ENCODE measurements around the gene COL5A2. TPM values are rescaled to one million over a fixed set of nuclear protein-coding genes. Genes with fewer than 3 reads are reported as not detected.
A peak's percentile ranks its signal among the peaks of the same experiment; 100 is the strongest.

Gene COL5A2
- total RNA-seq, 4 donors from 2014 or later, result 7.7 to 29.5 (median 16.9) TPM

DNA sequence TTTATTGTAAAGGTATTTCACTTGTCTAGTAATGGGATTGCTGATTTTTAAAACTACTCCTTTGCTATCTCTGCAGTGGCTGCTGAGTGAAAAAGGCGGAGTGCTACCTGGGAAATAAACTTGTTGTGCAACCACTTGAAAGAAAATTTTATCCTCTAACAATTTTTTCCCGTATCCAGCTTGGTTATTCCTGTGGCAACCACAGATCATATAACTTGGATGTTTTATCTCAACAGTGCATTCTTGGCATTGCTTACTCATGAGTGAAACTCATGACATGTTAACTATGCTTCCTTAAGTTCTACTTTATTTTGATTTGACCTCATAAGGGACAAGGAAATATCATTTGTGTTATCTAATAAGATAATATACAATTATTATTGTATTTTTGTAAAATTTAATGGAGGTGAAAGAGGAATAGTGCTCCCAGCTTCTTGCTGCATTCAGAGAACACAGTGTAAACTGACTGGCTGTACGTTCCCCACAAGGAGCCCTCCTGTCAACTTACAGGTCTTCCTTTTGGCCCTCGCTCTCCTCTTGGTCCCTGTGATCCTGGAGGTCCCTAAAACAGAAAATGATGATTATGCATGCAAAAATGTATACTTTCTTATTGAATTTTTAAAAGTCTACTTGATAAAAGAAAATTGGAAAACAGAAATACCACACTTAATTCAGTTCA, 82.7 kb downstream of the COL5A2 start:
- DNase-seq (ENCODE audit: low spot score in 2 of 2), result no peak
- WGBS, 2 donors, result 77 to 80% methylated on average over 4 of the region's 4 CpGs
- TF ChIP-seq, protein P1, sequence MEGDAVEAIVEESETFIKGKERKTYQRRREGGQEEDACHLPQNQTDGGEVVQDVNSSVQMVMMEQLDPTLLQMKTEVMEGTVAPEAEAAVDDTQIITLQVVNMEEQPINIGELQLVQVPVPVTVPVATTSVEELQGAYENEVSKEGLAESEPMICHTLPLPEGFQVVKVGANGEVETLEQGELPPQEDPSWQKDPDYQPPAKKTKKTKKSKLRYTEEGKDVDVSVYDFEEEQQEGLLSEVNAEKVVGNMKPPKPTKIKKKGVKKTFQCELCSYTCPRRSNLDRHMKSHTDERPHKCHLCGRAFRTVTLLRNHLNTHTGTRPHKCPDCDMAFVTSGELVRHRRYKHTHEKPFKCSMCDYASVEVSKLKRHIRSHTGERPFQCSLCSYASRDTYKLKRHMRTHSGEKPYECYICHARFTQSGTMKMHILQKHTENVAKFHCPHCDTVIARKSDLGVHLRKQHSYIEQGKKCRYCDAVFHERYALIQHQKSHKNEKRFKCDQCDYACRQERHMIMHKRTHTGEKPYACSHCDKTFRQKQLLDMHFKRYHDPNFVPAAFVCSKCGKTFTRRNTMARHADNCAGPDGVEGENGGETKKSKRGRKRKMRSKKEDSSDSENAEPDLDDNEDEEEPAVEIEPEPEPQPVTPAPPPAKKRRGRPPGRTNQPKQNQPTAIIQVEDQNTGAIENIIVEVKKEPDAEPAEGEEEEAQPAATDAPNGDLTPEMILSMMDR (IDR thresholded peaks at IDR 0.05), result no peak
- TF ChIP-seq POLR2A (IDR thresholded peaks at IDR 0.05), result no peak
- no peak overlapping the region for H3K4me3 ChIP-seq (ENCODE audit: low read depth, poor library complexity, severe bottlenecking)
- intact Hi-C loops (cut with DNase I; ENCODE audit: low total_unique reads), result loop anchor here (10.0 kb wide), 2 partner anchors 188 to 318 kb away; no protein-coding TSS in a partner anchor

DNA sequence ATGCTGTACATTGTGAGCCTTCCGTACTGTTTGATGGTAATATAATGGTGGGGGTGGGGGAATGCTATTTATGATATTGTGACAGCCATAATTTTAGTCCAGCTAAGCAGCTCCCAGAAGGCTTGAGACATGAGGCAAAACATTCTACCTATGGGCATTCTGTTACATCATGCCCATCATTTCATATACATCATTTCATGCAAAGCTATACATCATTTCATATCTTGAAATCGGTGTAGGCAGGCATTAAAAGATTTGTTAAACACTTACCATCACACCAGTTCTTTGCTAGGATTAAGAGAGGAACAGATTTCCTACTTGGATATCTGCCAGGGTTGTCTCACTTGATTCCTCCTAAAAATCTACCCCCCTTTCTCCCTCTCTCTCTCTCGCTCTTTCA, 84.5 kb downstream of the COL5A2 start:
- WGBS, 2 donors, result 75 to 77% methylated on average over 3 of the region's 3 CpGs
- H3K4me3 ChIP-seq (ENCODE audit: low read depth, poor library complexity, severe bottlenecking), result no peak overlapping the region
- intact Hi-C loops (cut with DNase I; ENCODE audit: low total_unique reads), result loop anchor here (10.0 kb wide), 2 partner anchors 190 to 320 kb away; no protein-coding TSS in a partner anchor
- DNase-seq (ENCODE audit: low spot score in 2 of 2), result no peak
- TF ChIP-seq, protein P1 (IDR thresholded peaks at IDR 0.05), result no peak
- TF ChIP-seq POLR2A (IDR thresholded peaks at IDR 0.05), result no peak

DNA sequence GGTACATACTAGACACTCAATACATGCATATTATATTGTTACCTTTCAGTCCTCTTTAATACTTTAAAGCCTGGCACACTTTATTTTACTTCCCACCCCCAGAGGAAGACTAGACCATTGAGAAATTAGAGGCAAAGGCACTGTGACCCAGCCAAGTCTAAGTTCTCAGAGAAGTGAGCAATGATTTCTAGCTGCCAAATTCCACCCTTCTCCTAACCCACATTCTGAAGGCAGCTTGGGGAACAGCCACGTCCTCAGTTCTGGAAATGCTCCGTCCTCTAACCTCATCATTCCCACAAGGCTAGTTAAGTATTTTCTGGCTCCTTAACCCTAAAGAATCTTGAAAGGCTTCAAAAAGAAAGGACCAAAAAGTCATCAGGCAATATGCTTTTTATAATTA, 86.6 kb downstream of the COL5A2 start:
- WGBS, 2 donors, result 25 to 51% methylated on average over 2 of the region's 2 CpGs
- peak in 1 of 2 donors; percentile 36 for DNase-seq (ENCODE audit: low spot score in 2 of 2)
- TF ChIP-seq POLR2A (IDR thresholded peaks at IDR 0.05), result no peak
- TF ChIP-seq, protein P1 (IDR thresholded peaks at IDR 0.05), result no peak
- intact Hi-C loops (cut with DNase I; ENCODE audit: low total_unique reads), result loop anchor here (10.0 kb wide), 2 partner anchors 192 to 322 kb away; no protein-coding TSS in a partner anchor
- no peak overlapping the region for H3K4me3 ChIP-seq (ENCODE audit: low read depth, poor library complexity, severe bottlenecking)

- no peak for TF ChIP-seq POLR2A (IDR thresholded peaks at IDR 0.05)
- TF ChIP-seq, protein P1 (IDR thresholded peaks at IDR 0.05), result no peak
- intact Hi-C loops (cut with DNase I; ENCODE audit: low total_unique reads), result loop anchor here (10.0 kb wide), 2 partner anchors 194 to 324 kb away; no protein-coding TSS in a partner anchor
- WGBS, 2 donors, result 38 to 50% methylated on average over 1 of the region's 1 CpG
Observed at GRCh38 chr2:189091253-189091652, 88.3 kb downstream of the COL5A2 start.

DNA sequence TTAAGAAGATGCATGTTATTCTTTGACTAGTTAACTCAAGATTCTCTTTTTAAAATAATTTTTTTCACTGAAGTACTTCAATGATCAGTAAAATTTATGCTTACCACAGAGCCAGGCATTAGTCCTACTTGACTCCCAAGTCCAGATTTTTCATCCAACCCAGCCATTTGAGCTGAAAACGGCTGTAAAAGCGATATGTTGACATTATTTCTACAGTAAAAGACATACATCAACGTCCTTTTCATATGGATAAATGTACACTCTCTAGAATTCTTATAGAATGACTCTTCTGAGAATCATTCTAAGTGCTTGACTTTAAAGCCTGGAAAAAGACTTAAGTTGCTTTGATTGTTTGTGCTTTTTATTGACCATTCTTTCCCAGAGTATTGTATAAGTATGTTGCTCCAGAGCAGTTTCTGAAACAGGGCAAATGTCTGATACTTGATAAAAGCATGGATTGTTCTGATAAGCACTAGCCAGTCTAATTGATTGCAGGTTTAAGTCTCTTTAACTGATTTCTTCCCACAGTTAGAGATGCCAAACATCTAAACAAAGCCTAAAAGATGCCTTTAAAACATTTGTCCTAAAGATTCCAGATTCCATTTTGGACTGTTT, 90.9 kb downstream of the COL5A2 start:
- intact Hi-C loops (cut with DNase I; ENCODE audit: low total_unique reads), result no loop called here
- DNase-seq (ENCODE audit: low spot score in 2 of 2), result no peak

More at GRCh38 chr2:189091253-189091652, 88.3 kb downstream of the COL5A2 start:
- no peak for DNase-seq (ENCODE audit: low spot score in 2 of 2)
- H3K4me3 ChIP-seq (ENCODE audit: low read depth, poor library complexity, severe bottlenecking), result no peak overlapping the region

More for the DNA sequence above, 90.9 kb downstream of the COL5A2 start:
- H3K4me3 ChIP-seq (ENCODE audit: low read depth, poor library complexity, severe bottlenecking), result no peak overlapping the region
- 70 to 71% methylated on average over 3 of the region's 3 CpGs for WGBS, 2 donors
- no peak for TF ChIP-seq POLR2A (IDR thresholded peaks at IDR 0.05)
- TF ChIP-seq, protein P1 (IDR thresholded peaks at IDR 0.05), result no peak

All from lower leg skin (tissue), 4 donors.